Fibroblast of skin of right biceps (primary cell): ENCODE measurements around the gene EFNA3.
A peak's percentile ranks its signal among the peaks of the same experiment; 100 is the strongest.

Source experiments
- DNase-seq: peaks from one replicate; pipeline ENCODE4 v3.0.0-alpha.2; 2013

EFNA3 gene

GRCh38 chr1:155078469-155079209 lies at the start of gene EFNA3:
EFNA3 (plus strand) TSS chr1:155078837; CDS start chr1:155078942, 105 bp downstream.
- peak; percentile 63 for DNase-seq

GRCh38 chr1:155029513-155030242 lies 49.0 kb upstream of the EFNA3 start:
- no peak for DNase-seq

GRCh38 chr1:155030243-155030795 lies 48.3 kb upstream of the EFNA3 start:
- no peak for DNase-seq

GRCh38 chr1:155030899-155031298 lies 47.7 kb upstream of the EFNA3 start:
- DNase-seq: no peak

DNA sequence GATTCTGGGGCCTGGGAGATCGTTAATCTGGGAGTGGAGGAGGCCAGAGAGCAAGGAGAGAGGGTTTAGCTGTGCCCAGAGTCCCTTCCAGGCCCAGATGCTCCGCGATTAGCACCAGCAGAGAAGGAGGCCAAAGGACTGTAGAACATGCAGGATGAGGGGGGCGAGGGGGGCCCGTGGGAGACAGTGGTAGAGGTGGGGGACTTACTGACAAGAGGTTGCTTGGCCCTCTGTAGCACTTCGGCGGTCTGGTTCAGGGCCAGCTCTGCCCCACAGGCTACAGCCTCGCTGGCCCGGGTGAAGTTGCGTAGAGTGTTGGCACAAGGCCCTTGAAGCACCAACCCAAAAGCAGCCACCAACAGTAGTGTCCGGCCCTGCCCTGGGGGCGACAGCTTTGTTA lies 45.8 kb upstream of the EFNA3 start:
- DNase-seq: no peak

GRCh38 chr1:155033524-155033923 lies 45.1 kb upstream of the EFNA3 start, which contains the start of the genes DCST1 and DCST2:
DCST1 (plus strand) TSS chr1:155033824; CDS start chr1:155034037, 213 bp downstream.
DCST2 (minus strand) TSS chr1:155033781; CDS start chr1:155033701, 80 bp downstream.
- no peak for DNase-seq

- no peak for DNase-seq
These were observed 44.1 kb upstream of the EFNA3 start for GRCh38 chr1:155034318-155035208.

DNA sequence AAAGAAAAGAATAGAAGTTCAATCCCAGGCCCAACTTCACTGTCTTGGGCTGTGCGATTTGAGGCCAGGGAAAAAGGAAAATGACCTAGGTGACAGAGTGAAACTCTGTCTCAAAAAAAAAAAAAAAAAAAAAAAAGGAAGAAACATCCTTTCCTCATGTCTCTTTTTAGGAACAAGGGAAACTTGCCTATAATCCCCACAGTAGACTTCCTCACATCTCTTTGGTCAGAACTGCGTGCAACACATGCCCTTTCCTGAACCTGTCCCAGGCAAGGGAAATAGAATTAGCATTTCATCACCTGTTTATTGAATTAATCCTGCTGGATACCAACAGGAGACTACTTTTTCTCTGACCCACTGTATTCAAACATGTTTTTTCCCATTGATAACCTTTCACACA lies 42.7 kb upstream of the EFNA3 start:
- no peak for DNase-seq

- no peak for DNase-seq
These were observed 41.6 kb upstream of the EFNA3 start for GRCh38 chr1:155037043-155037442.

DNA sequence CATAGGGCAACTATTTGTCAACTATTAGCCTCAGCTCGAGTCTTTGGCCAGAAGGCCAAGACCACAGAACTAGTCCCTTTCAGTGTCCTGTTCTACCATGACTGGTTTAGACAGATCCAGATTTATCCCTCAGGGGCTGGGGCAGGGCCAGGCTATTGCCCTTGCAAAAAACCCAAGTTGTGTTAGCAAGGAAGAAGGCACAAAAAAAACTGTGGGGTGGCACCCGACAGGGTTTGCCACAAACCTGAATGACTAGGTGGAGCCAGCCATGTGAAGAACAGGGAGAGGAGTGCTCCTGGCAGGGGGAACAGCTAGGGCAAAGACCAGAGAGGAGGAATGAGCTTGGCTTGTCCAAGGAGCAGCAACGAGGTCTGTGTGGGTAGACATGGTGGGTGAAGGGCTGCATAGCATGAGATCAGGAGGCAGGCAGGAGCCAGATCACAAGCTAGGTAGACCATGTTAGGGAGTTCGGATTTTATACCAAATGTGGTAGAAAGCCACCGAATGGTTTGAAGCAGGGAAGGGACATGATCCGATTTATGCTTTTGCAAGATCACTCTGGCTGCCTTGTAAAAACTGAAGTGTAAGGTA lies 40.7 kb upstream of the EFNA3 start:
- no peak for DNase-seq

DNA sequence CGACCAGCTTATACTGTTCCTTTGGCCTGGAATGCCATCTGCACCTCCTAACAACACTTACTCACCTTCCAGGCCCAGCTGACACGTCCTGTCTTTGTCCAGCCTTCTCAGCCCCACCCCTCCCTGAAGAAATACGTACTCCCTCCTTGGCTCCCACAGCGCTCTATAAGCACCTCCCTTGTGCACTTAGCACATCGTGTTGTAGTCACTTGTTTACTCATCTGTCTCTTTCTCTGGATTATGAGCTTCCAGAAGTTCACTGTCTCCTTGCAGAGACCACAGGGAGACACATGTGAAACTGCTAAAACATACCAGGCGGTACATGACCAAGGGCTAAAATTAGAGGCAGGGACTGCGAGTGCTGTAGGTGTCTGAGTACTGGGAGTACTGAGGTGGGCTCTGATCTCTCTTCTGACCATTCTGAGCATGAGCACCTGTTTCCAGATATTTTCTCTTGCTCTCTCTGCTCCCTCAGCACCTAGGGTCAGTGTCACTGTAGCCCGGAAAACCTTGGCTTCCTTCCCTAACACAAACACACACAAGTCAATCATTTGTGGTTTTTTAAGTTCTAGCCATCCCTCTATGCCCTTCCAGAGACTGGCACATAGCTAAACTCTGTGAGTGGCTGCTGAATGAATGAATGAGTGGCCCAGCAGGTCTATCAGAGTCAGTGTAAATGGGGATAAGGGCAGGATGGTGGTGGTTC lies 39.9 kb upstream of the EFNA3 start:
- DNase-seq: no peak

GRCh38 chr1:155039308-155039669 lies 39.3 kb upstream of the EFNA3 start:
- no peak for DNase-seq

DNA sequence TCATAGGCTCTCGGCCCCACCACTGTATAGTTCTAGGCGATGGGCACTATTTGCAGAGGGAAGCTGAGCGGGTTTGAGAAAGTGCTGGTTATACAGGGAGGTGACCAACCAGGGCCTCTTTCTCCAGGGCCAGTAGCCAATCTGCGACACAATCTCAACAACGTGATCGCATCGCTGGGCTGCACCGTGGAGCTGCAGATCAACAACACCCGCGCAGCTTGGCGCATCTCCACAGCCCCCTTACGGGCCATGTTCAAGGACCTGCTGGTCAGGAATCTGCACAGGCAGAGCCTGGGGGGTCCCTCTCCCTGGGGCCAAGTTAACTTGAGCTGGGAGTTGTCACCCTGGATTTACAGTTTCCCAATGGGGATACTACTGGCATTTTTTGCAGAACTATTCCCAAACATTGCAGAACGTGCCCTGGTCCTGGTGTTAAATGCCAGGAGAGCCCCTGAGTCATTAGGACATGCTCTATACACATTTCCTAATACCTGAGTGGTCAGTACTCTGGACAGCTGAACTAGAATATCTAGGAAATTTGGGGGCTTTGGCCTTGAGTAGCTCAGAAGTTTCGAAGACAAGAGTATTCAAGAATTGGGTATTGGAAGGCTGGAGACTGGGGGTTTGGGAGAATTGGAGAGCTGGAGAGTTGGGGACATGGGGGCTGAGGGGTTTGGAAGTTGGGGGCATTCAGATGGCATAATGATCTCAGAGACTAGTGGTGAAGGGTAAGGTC lies 38.1 kb upstream of the EFNA3 start:
- no peak for DNase-seq

GRCh38 chr1:155042789-155043188 lies 35.8 kb upstream of the EFNA3 start:
- DNase-seq: no peak

DNA sequence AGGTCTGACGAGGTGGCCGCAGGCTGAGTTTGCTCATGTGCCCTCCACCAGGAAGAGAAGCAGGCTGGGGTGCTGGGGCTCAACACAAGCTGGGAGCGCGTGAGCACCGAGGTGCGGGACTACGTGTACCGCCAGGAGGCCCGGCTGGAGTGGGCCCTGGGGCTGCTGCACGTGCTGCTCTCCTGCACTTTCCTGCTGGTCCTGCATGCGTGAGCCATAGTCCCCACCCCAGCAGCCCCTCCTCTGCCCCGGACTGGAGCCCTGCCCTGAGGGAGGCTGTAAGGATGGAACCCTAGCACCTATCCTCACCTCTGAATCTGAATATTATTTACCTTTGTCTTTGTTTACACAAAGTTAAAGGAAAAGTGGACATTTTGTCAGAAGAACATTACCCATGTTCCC lies 35.3 kb upstream of the EFNA3 start:
- DNase-seq: no peak

DNA sequence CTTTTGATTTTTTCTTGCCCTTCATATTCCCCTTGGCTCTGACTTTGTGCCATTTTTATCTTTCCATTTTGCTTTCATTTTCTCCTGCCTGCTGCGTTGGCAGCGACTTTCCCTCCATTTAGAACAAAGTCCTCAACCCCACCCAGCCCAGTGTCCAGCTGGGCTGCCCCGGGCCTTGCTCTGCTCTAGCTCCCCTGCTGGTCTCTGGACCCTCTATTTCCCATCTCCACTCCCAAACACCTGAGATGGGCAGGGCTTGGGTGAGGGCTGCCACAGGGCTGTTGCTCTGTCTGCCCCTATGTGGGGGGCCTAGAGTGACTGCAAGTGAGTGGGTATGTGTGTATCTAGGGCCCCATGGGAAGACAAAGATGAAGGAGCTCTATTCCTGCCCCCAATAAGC lies 34.8 kb upstream of the EFNA3 start:
- no peak for DNase-seq

DNA sequence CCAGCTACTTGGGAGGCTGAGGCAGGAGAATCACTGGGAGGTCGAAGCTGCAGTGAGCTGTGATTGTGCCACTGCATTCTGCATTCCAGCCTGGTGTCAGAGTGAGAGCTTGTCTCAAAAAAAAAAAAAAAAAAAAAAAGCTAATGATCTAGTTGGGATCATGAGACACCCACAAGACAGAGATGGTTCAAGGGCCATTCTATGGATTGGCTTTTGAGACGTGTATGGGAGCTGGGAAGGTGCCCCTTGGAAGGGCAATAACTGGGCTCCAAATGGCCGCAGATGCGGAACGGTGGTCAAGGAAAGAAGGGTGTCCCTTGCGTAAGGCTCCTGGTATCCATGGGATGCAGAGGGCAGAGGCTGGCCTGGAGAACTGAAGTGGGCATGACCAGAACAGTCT lies 34.3 kb upstream of the EFNA3 start:
- no peak for DNase-seq

DNA sequence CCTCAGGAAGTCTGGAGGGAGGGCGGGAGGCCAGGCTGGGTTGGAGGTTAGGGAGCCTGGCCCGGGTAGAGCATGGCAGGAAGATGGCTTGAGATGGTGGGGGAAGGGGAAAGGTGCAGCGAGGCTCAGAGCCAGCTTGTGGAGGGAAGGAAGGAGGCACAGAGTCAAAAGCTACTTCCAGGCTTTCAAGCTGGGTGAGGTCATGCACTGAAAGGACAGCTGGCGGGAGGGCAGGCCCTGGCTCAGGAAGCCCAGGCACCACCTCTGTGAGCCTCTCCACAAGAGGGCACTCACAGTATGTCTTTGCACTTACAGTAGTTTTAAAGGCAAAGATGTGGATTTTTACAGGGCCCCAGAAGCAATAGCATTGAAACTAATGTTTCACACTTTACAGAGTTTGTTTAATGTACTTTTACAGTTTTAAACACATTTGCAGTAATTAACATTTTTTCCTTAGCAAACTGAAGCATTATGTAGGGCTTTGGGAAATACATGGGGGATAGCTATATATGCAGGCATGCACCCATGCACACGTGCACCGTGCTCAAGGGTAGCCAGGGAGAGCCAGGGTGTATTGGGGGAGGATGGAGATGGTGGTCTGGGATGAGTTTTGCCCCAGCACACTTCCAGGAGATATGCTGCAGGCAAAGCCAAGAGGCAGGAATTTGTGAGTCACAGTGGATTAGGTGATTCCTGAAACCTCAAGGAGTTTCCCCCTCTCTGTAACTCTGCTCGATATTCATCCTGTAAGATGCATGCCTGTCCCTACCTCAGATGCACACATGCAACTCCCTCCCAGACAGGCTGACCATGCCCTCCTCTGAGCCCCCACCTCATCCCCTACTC lies 33.6 kb upstream of the EFNA3 start:
- DNase-seq: peak; percentile 58

- no peak for DNase-seq
These were observed 29.9 kb upstream of the EFNA3 start for GRCh38 chr1:155048449-155049334.
